GM23338 (cell line): ENCODE data around the gene DCT. TPM values are rescaled to one million over a fixed set of nuclear protein-coding genes. Genes with fewer than 3 reads are reported as not detected.

Experiments
- ATAC-seq: fragments of 200-7000 bp; cut with Tn5 transposase; 3 replicates; pipeline ENCODE4 v1.9.1; 2020
- DNase-seq: peaks from one replicate; pipeline ENCODE4 v3.0.0-alpha.2; 2015; ENCODE audit warnings: low spot score
- H2AFZ ChIP-seq: fragments of 200-600 bp; sonication (generic); 2 replicates; pipeline ENCODE4 v1.8.0; 2016; ENCODE audit warnings: antibody characterized with exemption, mild to moderate bottlenecking, moderate library complexity
- H3F3A ChIP-seq: fragments of 200-600 bp; sonication (generic); replicated peaks from 2 replicates; pipeline ENCODE4 v1.8.0; 2017; ENCODE audit warnings: antibody characterized with exemption, mixed run types, low read depth
- H3K27ac ChIP-seq: fragments of 200-600 bp; sonication (generic); 2 replicates; pipeline ENCODE4 v1.6.1; 2016; ENCODE audit warnings: low read depth
- H3K27me3 ChIP-seq: fragments of 200-600 bp; sonication (generic); 2 replicates; pipeline ENCODE4 v1.8.0; 2016; ENCODE audit warnings: mild to moderate bottlenecking, mixed run types, moderate library complexity; ENCODE audit not compliant: insufficient read depth
- H3K36me3 ChIP-seq: fragments of 200-600 bp; sonication (generic); 2 replicates; pipeline ENCODE4 v1.8.0; 2016; ENCODE audit warnings: mild to moderate bottlenecking; ENCODE audit not compliant: insufficient read depth
- H3K4me1 ChIP-seq: fragments of 200-600 bp; sonication (generic); 2 replicates; pipeline ENCODE4 v1.8.0; 2016; ENCODE audit warnings: mild to moderate bottlenecking, moderate library complexity; ENCODE audit not compliant: insufficient read depth
- H3K4me2 ChIP-seq: fragments of 200-600 bp; sonication (generic); 2 replicates; pipeline ENCODE4 v1.7.1; 2017; ENCODE audit warnings: mixed run types
- H3K4me3 ChIP-seq: fragments of 200-600 bp; sonication (generic); 2 replicates; pipeline ENCODE4 v1.6.1; 2016; ENCODE audit warnings: mixed run types
- H3K79me2 ChIP-seq: fragments of 200-600 bp; sonication (generic); replicated peaks from 2 replicates; pipeline ENCODE4 v1.8.0; 2017; ENCODE audit warnings: mild to moderate bottlenecking; ENCODE audit not compliant: insufficient read depth
- H3K9me2 ChIP-seq: fragments of 200-600 bp; sonication (generic); 2 replicates; pipeline ENCODE4 v1.8.0; 2017; ENCODE audit not compliant: insufficient read depth
- H4K20me1 ChIP-seq: fragments of 200-600 bp; sonication (generic); replicated peaks from 2 replicates; pipeline ENCODE4 v1.8.0; 2017; ENCODE audit warnings: mild to moderate bottlenecking; ENCODE audit not compliant: insufficient read depth
- H3K27ac Mint-ChIP-seq: 2 replicates; pipeline ENCODE4 v1.8.0; 2020; ENCODE audit warnings: inconsistent platforms, mild to moderate bottlenecking, moderate library complexity, mixed read lengths
- H3K27me3 Mint-ChIP-seq: 3 replicates; pipeline ENCODE4 v1.8.0; 2022; ENCODE audit warnings: low read depth, mild to moderate bottlenecking, moderate library complexity, mixed read lengths, inconsistent platforms; ENCODE audit not compliant: insufficient read depth, poor library complexity
- H3K36me3 Mint-ChIP-seq: 3 replicates; pipeline ENCODE4 v1.8.0; 2021; ENCODE audit warnings: low read depth, mild to moderate bottlenecking, inconsistent platforms, moderate library complexity, mixed read lengths
- H3K4me1 Mint-ChIP-seq: 3 replicates; pipeline ENCODE4 v1.8.0; 2020; ENCODE audit warnings: mild to moderate bottlenecking, inconsistent platforms, mixed read lengths
- H3K4me3 Mint-ChIP-seq: 3 replicates; pipeline ENCODE4 v1.8.0; 2021; ENCODE audit warnings: moderate library complexity, mild to moderate bottlenecking, inconsistent platforms, mixed read lengths
- H3K9me3 Mint-ChIP-seq: 3 replicates; pipeline ENCODE4 v1.8.0; 2020; ENCODE audit warnings: moderate library complexity, mild to moderate bottlenecking, inconsistent platforms, mixed read lengths
- CREB1 ChIP-seq: fragments of 250-450 bp; sonication (Bioruptor Pico); IDR thresholded peaks from 2 replicates; pipeline ENCODE4 v1.5.0; 2020; ENCODE audit warnings: low read depth, mild to moderate bottlenecking, moderate library complexity
- EZH2 ChIP-seq: fragments of 200-600 bp; sonication (generic); IDR thresholded peaks from one replicate; pipeline ENCODE4 v1.8.0; 2017; ENCODE audit warnings: antibody characterized with exemption, mild to moderate bottlenecking, low read depth; ENCODE audit not compliant: unreplicated experiment
- EZH2phosphoT487 ChIP-seq: fragments of 200-600 bp; sonication (generic); IDR thresholded peaks from one replicate; pipeline ENCODE4 v1.8.1; 2018; ENCODE audit warnings: antibody characterized with exemption; ENCODE audit not compliant: unreplicated experiment
- JUNB ChIP-seq: IDR thresholded peaks from one replicate; pipeline ENCODE4 v1.6.1; 2016; ENCODE audit warnings: antibody characterized with exemption; ENCODE audit not compliant: unreplicated experiment
- NANOG ChIP-seq: IDR thresholded peaks from 2 replicates; pipeline ENCODE4 v1.6.1; 2016; ENCODE audit warnings: antibody characterized with exemption, borderline replicate concordance
- POLR2AphosphoS5 ChIP-seq: IDR thresholded peaks from 2 replicates; pipeline ENCODE4 v1.6.1; 2016; ENCODE audit warnings: antibody characterized with exemption, low read depth
- STAT1 ChIP-seq: IDR thresholded peaks from one replicate; pipeline ENCODE4 v1.6.1; 2016; ENCODE audit warnings: antibody characterized with exemption; ENCODE audit not compliant: unreplicated experiment
- ZNF114 ChIP-seq: fragments of 250-450 bp; sonication (Bioruptor Pico); IDR thresholded peaks from 2 replicates; pipeline ENCODE4 v1.5.0; 2020; ENCODE audit warnings: mild to moderate bottlenecking, moderate library complexity
- ZNF331 ChIP-seq: fragments of 250-450 bp; sonication (Bioruptor Pico); IDR thresholded peaks from 2 replicates; pipeline ENCODE4 v1.5.0; 2020; ENCODE audit warnings: low read depth, mild to moderate bottlenecking, moderate library complexity
- polyA plus RNA-seq: library from polyadenylated mRNA; unstranded; fragments of >200 nt; fragmentation: Nextera tagmentation; extraction: Ambion mirVana; gene quantifications from 2 replicates; pipeline ENCODE4 v1.2.1, GENCODE V29; 2016
- total RNA-seq: library from RNA; depleted of rRNA; stranded (reverse); fragments of >200 nt; shearing (Covaris generic); gene quantifications from 2 replicates; pipeline ENCODE4 v1.2.3, GENCODE V29; 2014
- TF ChIP-seq, protein P1 (sequence below): IDR thresholded peaks from one replicate; pipeline ENCODE4 v1.6.1; 2018; ENCODE audit warnings: antibody characterized with exemption; ENCODE audit not compliant: unreplicated experiment
- TF ChIP-seq, protein P2 (sequence below), 2 experiments: fragments of 200-600 bp in 1 of 2; sonication (generic) in 1 of 2; conservative IDR thresholded peaks; 2 replicates each; pipeline versions ENCODE4 v1.5.1 to v1.6.1; 2016 to 2017; ENCODE audit warnings: antibody characterized with exemption in 2 of 2, low read depth in 2 of 2, mild to moderate bottlenecking in 2 of 2, moderate library complexity in 1 of 2
- TF ChIP-seq, protein P3 (sequence below): IDR thresholded peaks from 2 replicates; pipeline ENCODE4 v1.6.1; 2016; ENCODE audit warnings: antibody characterized with exemption

DCT gene
- total and polyA plus RNA-seq, 2 experiments from 2014 or later: 0.14 TPM; not detected in 1

DNA sequence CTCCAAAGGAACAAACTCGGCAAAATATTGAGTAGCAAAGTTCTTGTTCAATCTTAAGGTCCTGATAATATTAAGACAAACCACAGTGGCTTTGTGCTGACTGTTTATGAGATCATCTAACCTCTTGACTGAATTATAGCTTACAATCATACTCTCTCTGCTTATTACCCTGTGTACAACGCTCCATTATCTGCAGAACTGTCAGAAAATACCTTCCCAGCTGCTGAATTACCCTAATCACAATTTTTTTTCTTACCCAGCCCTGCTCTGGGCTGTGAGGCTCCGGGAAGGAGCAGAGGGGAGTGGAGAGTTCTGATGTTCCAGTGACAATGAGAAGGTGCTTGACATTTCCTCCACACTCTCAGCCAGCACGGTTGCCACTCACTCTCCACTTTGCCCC is 64.8 kb downstream of the DCT start (continued):
- TF ChIP-seq, protein P1, sequence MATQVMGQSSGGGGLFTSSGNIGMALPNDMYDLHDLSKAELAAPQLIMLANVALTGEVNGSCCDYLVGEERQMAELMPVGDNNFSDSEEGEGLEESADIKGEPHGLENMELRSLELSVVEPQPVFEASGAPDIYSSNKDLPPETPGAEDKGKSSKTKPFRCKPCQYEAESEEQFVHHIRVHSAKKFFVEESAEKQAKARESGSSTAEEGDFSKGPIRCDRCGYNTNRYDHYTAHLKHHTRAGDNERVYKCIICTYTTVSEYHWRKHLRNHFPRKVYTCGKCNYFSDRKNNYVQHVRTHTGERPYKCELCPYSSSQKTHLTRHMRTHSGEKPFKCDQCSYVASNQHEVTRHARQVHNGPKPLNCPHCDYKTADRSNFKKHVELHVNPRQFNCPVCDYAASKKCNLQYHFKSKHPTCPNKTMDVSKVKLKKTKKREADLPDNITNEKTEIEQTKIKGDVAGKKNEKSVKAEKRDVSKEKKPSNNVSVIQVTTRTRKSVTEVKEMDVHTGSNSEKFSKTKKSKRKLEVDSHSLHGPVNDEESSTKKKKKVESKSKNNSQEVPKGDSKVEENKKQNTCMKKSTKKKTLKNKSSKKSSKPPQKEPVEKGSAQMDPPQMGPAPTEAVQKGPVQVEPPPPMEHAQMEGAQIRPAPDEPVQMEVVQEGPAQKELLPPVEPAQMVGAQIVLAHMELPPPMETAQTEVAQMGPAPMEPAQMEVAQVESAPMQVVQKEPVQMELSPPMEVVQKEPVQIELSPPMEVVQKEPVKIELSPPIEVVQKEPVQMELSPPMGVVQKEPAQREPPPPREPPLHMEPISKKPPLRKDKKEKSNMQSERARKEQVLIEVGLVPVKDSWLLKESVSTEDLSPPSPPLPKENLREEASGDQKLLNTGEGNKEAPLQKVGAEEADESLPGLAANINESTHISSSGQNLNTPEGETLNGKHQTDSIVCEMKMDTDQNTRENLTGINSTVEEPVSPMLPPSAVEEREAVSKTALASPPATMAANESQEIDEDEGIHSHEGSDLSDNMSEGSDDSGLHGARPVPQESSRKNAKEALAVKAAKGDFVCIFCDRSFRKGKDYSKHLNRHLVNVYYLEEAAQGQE: no peak
- TF ChIP-seq EZH2 (no peak), NANOG (no peak), POLR2AphosphoS5 (no peak), ZNF114 (CRISPR knock-in tag) (no peak), CREB1 (CRISPR knock-in tag) (no peak), STAT1 (no peak), EZH2phosphoT487 (no peak)
- TF ChIP-seq, protein P2, sequence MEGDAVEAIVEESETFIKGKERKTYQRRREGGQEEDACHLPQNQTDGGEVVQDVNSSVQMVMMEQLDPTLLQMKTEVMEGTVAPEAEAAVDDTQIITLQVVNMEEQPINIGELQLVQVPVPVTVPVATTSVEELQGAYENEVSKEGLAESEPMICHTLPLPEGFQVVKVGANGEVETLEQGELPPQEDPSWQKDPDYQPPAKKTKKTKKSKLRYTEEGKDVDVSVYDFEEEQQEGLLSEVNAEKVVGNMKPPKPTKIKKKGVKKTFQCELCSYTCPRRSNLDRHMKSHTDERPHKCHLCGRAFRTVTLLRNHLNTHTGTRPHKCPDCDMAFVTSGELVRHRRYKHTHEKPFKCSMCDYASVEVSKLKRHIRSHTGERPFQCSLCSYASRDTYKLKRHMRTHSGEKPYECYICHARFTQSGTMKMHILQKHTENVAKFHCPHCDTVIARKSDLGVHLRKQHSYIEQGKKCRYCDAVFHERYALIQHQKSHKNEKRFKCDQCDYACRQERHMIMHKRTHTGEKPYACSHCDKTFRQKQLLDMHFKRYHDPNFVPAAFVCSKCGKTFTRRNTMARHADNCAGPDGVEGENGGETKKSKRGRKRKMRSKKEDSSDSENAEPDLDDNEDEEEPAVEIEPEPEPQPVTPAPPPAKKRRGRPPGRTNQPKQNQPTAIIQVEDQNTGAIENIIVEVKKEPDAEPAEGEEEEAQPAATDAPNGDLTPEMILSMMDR (conservative IDR thresholded peaks at IDR 0.05; ENCODE audit: low read depth in 2 of 2): no peak

DNA sequence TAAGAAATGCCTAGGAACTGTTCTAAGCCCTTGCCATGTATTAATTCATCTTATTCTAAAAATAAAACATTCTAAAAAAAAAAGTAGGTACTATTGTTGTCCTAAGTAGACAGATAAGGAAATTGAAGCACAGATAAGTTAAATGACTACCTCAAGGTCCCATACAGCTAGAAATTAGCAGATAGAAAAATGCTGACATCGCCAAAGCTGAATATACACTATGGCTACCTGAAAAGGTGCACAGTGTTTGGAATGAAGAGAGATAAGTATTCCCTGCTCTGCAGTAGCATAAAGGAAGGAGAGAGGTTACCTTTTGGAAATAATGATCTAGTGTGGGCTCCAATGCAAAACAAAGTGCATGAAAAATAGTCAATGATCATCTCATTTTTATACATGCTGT is 65.3 kb downstream of the DCT start:
- Histone ChIP-seq H3K79me2 (no peaks in the 10 kb centered on the region), H3K27ac (no peak overlapping the region), H3K9me2 (no peaks in the 10 kb centered on the region), H4K20me1 (no peaks in the 10 kb centered on the region), H3F3A (no peaks in the 10 kb centered on the region), H3K27me3 (no peaks in the 10 kb centered on the region), H3K4me3 (no peak overlapping the region), H3K36me3 (no peaks in the 10 kb centered on the region), H2AFZ (no peak overlapping the region), H3K4me2 (no peak overlapping the region), H3K4me1 (no peaks in the 10 kb centered on the region)
- Mint-ChIP-seq H3K4me1 (peaks cover 4% of the 10 kb centered on the region), H3K27me3 (no peaks in the 10 kb centered on the region), H3K9me3 (peaks cover 7% of the 10 kb centered on the region; the same call in 1 of the 3 replicates), H3K36me3 (no peaks in the 10 kb centered on the region; the same call in 2 of the 3 replicates), H3K4me3 (no peak overlapping the region), H3K27ac (no peak overlapping the region)
- ATAC-seq: no peak
- DNase-seq: no peak
- TF ChIP-seq, protein P1: no peak
- TF ChIP-seq, protein P3, sequence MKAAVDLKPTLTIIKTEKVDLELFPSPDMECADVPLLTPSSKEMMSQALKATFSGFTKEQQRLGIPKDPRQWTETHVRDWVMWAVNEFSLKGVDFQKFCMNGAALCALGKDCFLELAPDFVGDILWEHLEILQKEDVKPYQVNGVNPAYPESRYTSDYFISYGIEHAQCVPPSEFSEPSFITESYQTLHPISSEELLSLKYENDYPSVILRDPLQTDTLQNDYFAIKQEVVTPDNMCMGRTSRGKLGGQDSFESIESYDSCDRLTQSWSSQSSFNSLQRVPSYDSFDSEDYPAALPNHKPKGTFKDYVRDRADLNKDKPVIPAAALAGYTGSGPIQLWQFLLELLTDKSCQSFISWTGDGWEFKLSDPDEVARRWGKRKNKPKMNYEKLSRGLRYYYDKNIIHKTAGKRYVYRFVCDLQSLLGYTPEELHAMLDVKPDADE: no peak
- TF ChIP-seq CREB1 (CRISPR knock-in tag): no peak
- no peak for TF ChIP-seq STAT1
- no peak for TF ChIP-seq JUNB
- no peak for TF ChIP-seq EZH2
- TF ChIP-seq, protein P2 (conservative IDR thresholded peaks at IDR 0.05; ENCODE audit: low read depth in 2 of 2): no peak
- no peak for TF ChIP-seq EZH2phosphoT487
- TF ChIP-seq ZNF331 (CRISPR knock-in tag): no peak
